ENCODE data around the gene TYW3.

GRCh38 chr1:74780594-74780993, 47.6 kb downstream of the TYW3 start:
- no peak for TF ChIP-seq CTCF (IDR thresholded peaks at IDR 0.05)
- TF ChIP-seq POLR2A (IDR thresholded peaks at IDR 0.05): no peak
- no peak for TF ChIP-seq EP300 (IDR thresholded peaks at IDR 0.05)

All from tibial nerve (tissue), 4 donors.